Measurements from ENCODE around the gene MCF2L.

The MCF2L gene

GRCh38 chr13:112999414-113000177 lies 30.6 kb downstream of the MCF2L start:
- DNase-seq: no peak

DNA sequence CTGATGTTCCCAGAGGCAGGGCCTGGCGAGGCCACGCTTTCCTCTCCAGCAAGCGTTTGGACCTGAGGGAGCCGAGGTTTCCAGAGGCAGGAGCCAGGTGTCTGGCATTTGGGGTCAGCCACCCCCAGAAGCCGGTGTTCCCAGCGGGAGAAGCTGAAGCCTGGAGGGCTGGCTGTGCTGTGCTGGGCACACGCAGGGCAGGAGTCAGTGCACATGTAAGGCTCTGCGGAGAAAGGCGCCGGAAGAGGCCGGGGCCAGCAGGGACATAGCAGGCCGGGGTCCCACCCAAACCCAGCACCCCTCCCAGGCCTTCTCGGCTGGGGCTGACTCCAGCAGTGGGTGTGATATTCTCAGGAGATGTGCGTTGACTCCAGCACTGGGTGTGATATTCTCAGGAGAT lies 31.6 kb downstream of the MCF2L start:
- DNase-seq: no peak

DNA sequence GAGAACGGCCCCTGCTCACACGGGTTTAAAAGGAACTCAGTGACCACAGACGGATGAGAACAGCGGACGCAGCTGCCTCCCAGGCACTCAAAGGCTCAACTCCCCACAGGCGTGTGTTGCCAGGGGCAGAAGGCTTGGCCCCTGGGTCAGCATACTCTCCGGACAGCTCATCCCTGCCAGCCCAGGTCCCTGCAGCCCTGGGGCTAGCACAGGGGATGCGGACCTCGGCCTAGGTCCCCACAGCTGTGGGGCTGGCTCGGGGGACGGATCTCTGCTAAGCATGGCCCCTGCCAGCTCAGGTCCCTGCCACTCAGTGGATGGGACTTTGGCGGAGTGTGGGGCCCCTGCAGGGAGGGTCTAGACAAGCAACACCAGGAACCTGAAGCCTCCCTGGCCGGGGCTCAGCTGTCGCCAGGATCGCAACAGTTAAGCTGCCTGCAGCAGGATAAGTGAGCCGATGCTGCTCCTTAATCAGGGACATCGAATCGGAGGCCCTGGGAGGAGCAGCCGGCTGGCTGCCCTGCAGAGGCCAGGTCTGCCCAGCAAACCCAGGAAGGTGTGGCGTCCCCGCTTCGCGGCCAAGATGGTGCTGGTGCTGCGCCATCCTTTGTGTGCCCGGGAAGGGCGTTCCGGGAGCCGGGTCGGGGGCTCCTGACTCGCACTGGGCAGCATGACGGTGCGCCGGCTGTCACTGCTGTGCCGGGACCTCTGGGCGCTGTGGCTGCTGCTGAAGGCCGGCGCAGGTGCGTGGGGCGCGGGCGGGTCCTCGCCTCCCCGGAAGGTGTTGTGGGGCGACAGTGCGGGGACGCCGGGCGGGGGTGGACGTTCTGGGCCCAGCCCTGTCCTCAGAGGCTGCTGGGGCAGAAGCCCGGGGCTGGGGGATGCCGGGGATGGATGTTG lies 32.5 kb downstream of the MCF2L start:
- DNase-seq: no peak

- DNase-seq: no peak
These were observed 33.3 kb downstream of the MCF2L start for GRCh38 chr13:113002206-113002912.

DNA sequence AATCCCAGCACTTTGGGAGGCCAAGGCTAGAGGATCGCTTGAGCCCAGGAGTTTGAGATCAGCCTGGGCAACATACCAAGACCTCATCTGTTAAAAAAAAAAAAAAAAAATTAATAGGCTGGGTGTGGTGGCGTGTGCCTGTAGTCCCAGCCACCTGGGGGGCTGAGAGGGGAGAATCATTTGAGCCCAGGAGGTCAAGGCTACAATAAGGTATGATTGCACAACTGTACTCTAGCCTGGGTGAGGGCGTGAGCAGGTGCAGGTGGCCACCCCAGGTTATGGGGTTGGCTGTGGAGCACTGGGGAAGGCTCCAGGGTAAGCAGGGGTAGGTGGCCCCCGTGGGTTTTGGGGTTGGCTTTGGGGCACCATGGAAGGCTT lies 33.9 kb downstream of the MCF2L start:
- DNase-seq: no peak

DNA sequence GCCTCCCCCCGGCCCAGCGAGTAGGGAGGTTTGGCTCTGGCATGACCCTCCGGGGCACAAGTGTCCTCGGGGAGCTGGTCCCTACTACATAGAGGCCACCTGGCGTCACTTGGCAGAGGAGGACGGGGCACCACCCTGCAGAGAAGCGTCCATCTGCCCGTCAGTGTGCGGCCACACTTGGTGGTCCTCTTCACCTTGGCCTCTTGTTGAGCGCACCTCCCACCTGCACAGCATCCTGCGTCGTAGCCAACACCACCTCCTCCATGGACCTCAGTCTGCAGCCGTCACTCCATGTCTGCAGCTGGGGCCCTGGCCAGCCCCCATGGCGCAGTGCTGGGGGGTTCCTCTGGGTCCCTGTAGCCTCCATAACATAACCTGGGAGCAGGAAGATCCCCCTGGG lies 35.1 kb downstream of the MCF2L start:
- no peak for DNase-seq

DNA sequence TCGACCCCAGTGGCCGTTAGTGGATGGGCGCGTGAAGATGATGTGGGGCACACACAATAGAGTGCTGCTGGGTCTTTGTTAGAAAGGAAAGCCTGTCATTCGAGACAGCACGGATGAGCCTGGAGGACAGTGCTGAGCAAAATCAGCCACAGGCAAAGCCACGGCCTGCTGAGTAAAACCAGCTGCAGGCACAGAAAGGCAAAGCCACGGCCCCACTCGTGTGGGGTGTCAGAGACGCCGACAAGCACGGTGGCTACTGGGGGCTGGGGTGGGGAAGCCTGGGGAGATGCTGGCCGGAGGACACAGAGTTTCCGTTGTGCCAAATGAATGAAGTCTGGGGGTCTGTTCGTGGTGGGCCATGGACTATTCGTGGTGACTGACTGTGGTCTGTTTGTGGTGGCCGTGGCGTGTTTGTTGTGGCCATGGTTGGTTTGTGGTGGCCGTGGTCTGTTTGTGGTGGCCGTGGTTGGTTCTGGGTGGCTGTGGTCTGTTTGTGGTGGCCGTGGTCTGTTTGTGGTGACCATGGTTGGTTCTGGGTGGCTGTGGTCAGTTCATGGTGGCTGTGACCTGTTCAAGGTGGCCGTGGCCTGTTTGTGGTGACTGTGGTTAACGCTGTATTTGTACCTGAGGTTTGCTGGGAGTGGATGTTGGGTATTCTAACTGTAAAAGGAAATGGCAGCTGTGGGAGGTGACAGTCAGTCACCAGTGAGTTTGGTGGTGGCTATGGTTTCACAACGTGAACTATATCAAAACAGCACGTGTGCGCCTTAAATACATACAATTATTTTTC lies 36.3 kb downstream of the MCF2L start:
- DNase-seq: peak in 1 of 2 experiments; percentile 9

DNA sequence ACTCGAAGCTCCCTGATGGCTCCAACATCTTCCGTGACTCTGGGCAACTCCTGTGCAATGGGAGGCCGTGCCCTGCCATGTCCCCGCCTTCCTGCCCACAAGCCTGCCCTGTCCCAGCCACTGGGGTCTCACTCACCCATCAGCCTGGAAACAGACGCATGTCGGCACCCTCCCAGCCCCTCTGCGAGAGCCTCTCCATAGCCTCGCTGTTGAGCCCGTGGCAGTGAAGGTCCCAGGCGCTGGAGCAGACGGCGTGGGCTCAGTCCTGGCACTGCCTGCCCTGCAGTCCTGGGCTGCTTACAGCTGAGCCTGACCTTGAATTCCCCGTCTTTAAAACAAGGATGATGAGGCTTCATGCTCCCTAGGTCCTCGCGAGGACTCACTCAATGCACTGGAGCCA lies 37.0 kb downstream of the MCF2L start:
- DNase-seq: no peak

- DNase-seq: no peak
These were observed 37.6 kb downstream of the MCF2L start for GRCh38 chr13:113006660-113007059.

- no peak for DNase-seq
These were observed 39.8 kb downstream of the MCF2L start for GRCh38 chr13:113008851-113009250.

GRCh38 chr13:113009743-113010509 lies 40.9 kb downstream of the MCF2L start:
- DNase-seq: no peak

GRCh38 chr13:113010510-113010865 lies 41.5 kb downstream of the MCF2L start:
- DNase-seq: no peak

DNA sequence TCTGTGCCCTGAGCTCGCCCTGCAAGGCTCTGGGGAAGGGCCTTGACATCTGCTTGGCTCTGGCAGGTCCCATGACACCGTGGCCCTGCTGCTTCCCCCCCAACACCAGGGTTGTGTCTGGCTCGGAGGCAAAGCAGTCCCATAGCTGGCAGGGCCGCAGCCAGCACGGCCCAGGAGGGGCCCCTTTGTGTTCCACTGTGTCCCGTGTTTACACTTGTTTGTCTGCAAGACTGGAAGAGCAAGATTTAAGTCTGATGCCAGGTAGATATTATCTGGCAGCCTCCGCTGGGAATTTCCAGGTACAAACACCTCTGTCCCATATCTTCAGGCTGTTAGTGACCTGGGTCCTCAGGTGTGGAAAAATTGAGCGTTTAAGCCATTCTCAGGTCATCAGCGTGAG lies 44.3 kb downstream of the MCF2L start:
- DNase-seq: no peak

DNA sequence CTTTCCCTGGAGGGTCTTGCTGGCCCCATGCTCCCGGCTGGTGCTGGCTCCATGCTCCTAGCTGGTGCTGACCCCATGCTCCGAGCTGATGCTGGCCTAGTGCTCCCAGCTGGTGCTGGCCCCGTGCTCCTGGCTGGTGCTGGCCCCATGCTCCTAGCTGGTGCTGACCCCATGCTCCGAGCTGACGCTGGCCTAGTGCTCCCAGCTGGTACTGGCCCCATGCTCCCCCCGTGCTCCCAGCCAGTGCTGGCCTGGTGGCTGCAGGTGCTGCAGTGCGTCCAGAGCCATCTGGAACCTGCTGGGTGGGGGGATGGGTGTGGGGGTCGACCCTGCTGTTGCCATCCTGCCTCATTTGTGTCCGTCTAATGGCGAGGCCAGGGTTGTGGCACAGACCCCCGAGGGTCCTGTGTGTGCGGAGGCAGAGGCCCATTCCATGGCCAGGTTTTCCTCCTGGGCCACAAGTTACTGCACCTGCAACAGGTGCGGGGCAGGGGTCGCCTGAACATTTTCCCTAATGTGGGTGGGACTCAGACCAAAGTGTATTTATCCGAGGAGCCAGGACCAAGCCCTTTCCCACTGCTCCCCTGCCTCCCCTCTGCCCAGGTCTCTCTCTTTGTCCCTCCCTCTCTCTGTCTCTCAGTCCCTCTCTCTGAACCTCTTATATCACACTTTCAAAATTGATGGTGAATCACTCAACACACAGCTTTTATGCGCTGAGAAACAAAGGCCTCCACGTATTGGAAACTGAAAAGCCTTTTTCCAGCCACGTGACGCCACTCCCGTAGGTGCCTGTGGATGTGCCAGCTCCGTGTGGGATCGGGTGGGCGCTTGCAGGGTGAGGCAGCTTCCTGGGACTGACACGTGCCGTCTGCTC lies 45.1 kb downstream of the MCF2L start:
- DNase-seq: no peak

GRCh38 chr13:113014752-113015745 lies 46.0 kb downstream of the MCF2L start:
- DNase-seq: no peak

DNA sequence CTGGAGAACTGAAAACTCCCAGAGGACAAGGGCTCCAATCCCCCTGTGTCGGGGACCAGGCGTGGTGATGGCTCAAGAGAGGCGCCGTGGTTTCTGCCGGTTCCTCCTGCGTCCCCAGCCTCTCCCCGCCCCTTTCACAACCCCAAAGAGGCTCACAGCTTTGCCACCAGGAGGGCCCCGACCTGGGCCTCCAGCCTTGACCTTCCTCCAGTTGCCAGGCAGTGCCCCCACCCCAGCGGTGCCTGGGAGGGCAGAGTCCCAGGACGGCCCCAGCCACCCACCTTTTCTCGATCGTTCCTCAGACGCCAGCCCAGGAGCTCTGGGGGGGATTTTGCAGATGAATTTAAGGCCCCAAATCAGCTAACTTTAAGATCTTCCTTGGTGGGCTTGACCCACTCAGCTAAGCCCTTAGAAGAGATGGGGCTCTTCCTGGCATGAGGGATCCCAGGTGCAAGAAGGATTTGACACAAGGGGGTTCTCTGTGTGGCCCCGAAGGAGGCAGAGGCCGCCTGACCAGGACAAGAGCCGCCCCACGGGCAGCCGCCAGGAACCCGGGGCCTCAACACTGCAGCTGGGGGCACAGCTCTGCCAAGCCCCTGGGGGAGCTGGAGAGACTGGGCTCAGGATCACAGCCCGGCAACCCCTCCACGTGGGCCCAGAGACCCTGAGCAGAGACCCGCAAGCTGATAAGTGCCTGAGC lies 47.0 kb downstream of the MCF2L start:
- DNase-seq: no peak

GRCh38 chr13:113016526-113017295 lies 47.7 kb downstream of the MCF2L start:
- no peak for DNase-seq
